Measurements from ENCODE around the gene TINCR. TPM values are rescaled to one million over a fixed set of nuclear protein-coding genes. Genes with fewer than 3 reads are reported as not detected.

Gene TINCR
- total RNA-seq, 3 donors from 2014 or later (not counting 1 experiment from before 2014, with no cell fraction given) = 1.6 to 2.2 (median 1.7) TPM

GRCh38 chr19:5572556-5573286 lies 5.0 kb upstream of the TINCR start:
- no peaks in the 10 kb centered on the region for H3K36me3 ChIP-seq (ENCODE audit: control insufficient read depth, insufficient read depth, low read length)
- DNase-seq (no peak), ATAC-seq (no peak)
- Mint-ChIP-seq H3K4me3 (no peak overlapping the region), H3K27me3 (ENCODE audit: low read depth in 2 of 2) (peaks cover 0 to 3% of the 10 kb centered on the region in 2 donors), H3K36me3 (no peaks in the 10 kb centered on the region), H3K9me3 (no peaks in the 10 kb centered on the region), H3K4me1 (peaks cover 0 to 2% of the 10 kb centered on the region in 2 donors), H3K27ac (no peak overlapping the region)
- intact Hi-C loops (cut with micrococcal nuclease) = no loop called here
- H3K4me3 ChIP-seq (ENCODE audit: low read length) = no peak overlapping the region
- H3K27me3 ChIP-seq (ENCODE audit: control insufficient read depth, insufficient read depth, low read length) = peaks cover 4% of the 10 kb centered on the region
- no peak for TF ChIP-seq CTCF (IDR thresholded peaks at IDR 0.05)
- 94% methylated on average over 13 of the region's 14 CpGs for WGBS (ENCODE audit: insufficient coverage)
- no peaks in the 10 kb centered on the region for H3K9me3 ChIP-seq (ENCODE audit: control insufficient read depth, insufficient read depth, low read length)
- H3K27ac ChIP-seq (ENCODE audit: low read length) = no peak overlapping the region
- no peaks in the 10 kb centered on the region for H3K4me1 ChIP-seq (ENCODE audit: control insufficient read depth, insufficient read depth, low read length)

GRCh38 chr19:5571777-5572176 lies 4.0 kb upstream of the TINCR start:
- Mint-ChIP-seq H3K27me3 (ENCODE audit: low read depth in 2 of 2) (peaks cover 0 to 3% of the 10 kb centered on the region in 2 donors), H3K27ac (no peak overlapping the region), H3K36me3 (no peaks in the 10 kb centered on the region), H3K4me1 (no peaks in the 10 kb centered on the region), H3K9me3 (no peaks in the 10 kb centered on the region), H3K4me3 (no peak overlapping the region)
- no peaks in the 10 kb centered on the region for H3K9me3 ChIP-seq (ENCODE audit: control insufficient read depth, insufficient read depth, low read length)
- WGBS (ENCODE audit: insufficient coverage) = 94% methylated on average over 3 of the region's 3 CpGs
- H3K27ac ChIP-seq (ENCODE audit: low read length) = no peak overlapping the region
- H3K4me3 ChIP-seq (ENCODE audit: low read length) = no peak overlapping the region
- ATAC-seq (no peak), DNase-seq (no peak)
- no peaks in the 10 kb centered on the region for H3K36me3 ChIP-seq (ENCODE audit: control insufficient read depth, insufficient read depth, low read length)
- no peak for TF ChIP-seq CTCF (IDR thresholded peaks at IDR 0.05)
- H3K4me1 ChIP-seq (ENCODE audit: control insufficient read depth, insufficient read depth, low read length) = no peaks in the 10 kb centered on the region
- intact Hi-C loops (cut with micrococcal nuclease) = no loop called here
- peaks cover 9% of the 10 kb centered on the region for H3K27me3 ChIP-seq (ENCODE audit: control insufficient read depth, insufficient read depth, low read length)

GRCh38 chr19:5567970-5568407 lies 236 bp upstream of the TINCR start:
- no peak overlapping the region for H3K4me3 Mint-ChIP-seq
- no peak for TF ChIP-seq CTCF (IDR thresholded peaks at IDR 0.05)

GRCh38 chr19:5564930-5565329 lies 2.8 kb downstream of the TINCR start:
- no peaks in the 10 kb centered on the region for H3K36me3 ChIP-seq (ENCODE audit: control insufficient read depth, insufficient read depth, low read length)
- Mint-ChIP-seq H3K27me3 (ENCODE audit: low read depth in 2 of 2) (peaks cover 0 to 13% of the 10 kb centered on the region in 2 donors), H3K9me3 (peaks cover 0 to 2% of the 10 kb centered on the region in 2 donors), H3K4me3 (no peak overlapping the region), H3K36me3 (no peaks in the 10 kb centered on the region), H3K27ac (no peak overlapping the region), H3K4me1 (no peaks in the 10 kb centered on the region)
- no peaks in the 10 kb centered on the region for H3K4me1 ChIP-seq (ENCODE audit: control insufficient read depth, insufficient read depth, low read length)
- peaks cover 15% of the 10 kb centered on the region for H3K27me3 ChIP-seq (ENCODE audit: control insufficient read depth, insufficient read depth, low read length)
- H3K9me3 ChIP-seq (ENCODE audit: control insufficient read depth, insufficient read depth, low read length) = peaks cover 12% of the 10 kb centered on the region
- no peak for ATAC-seq
- H3K27ac ChIP-seq (ENCODE audit: low read length) = no peak overlapping the region
- no peak for TF ChIP-seq CTCF (IDR thresholded peaks at IDR 0.05)
- WGBS (ENCODE audit: insufficient coverage) = 79% methylated on average over 7 of the region's 7 CpGs
- DNase-seq = no peak
- intact Hi-C loops (cut with micrococcal nuclease) = no loop called here
- no peak overlapping the region for H3K4me3 ChIP-seq (ENCODE audit: low read length)

More at GRCh38 chr19:5567970-5568407, 236 bp upstream of the TINCR start:
- H3K27me3 Mint-ChIP-seq (ENCODE audit: low read depth in 2 of 2) = peaks cover 0 to 10% of the 10 kb centered on the region in 2 donors
- Histone ChIP-seq H3K4me1 (ENCODE audit: control insufficient read depth, insufficient read depth, low read length) (no peaks in the 10 kb centered on the region), H3K27ac (ENCODE audit: low read length) (no peak overlapping the region), H3K9me3 (ENCODE audit: control insufficient read depth, insufficient read depth, low read length) (no peaks in the 10 kb centered on the region), H3K27me3 (ENCODE audit: control insufficient read depth, insufficient read depth, low read length) (peaks cover 15% of the 10 kb centered on the region), H3K4me3 (ENCODE audit: low read length) (no peak overlapping the region), H3K36me3 (ENCODE audit: control insufficient read depth, insufficient read depth, low read length) (no peaks in the 10 kb centered on the region)
- WGBS (ENCODE audit: insufficient coverage) = 25% methylated on average over 40 of the region's 40 CpGs
- ATAC-seq (no peak), DNase-seq (no peak)
- no peaks in the 10 kb centered on the region for H3K9me3 Mint-ChIP-seq
- H3K36me3 Mint-ChIP-seq = no peaks in the 10 kb centered on the region
- H3K27ac Mint-ChIP-seq = no peak overlapping the region
- intact Hi-C loops (cut with micrococcal nuclease) = no loop called here
- H3K4me1 Mint-ChIP-seq = no peaks in the 10 kb centered on the region
